ENCODE data around the gene CDH4. TPM values are rescaled to one million over a fixed set of nuclear protein-coding genes. Genes with fewer than 3 reads are reported as not detected.

The CDH4 gene
- polyA plus RNA-seq, 1 donor (not counting 4 experiments of a cell fraction or from before 2014, with no cell fraction given), result 2.2 TPM

- H3K4me2 ChIP-seq (ENCODE audit: control insufficient read depth, extremely low read depth, insufficient read depth, low read depth, low read length), result no peak overlapping the region
- H3K36me3 ChIP-seq (ENCODE audit: control insufficient read depth in 2 of 2, extremely low read depth in 1 of 2, insufficient read depth in 2 of 2, low read length in 2 of 2), result no peaks in the 10 kb centered on the region
- peaks cover 24% of the 10 kb centered on the region for H3K27me3 ChIP-seq (ENCODE audit: control insufficient read depth, extremely low read depth, insufficient read depth, low read length)
- no peaks in the 10 kb centered on the region for H3K4me1 ChIP-seq (ENCODE audit: control insufficient read depth, extremely low read depth, insufficient read depth, low read length)
- no peak overlapping the region for H3K27ac ChIP-seq (ENCODE audit: control insufficient read depth, insufficient read depth, low read length)
- DNase-seq (ENCODE audit: low read depth, low spot score) (no peak), FAIRE-seq (no peak)
- peaks cover 8% of the 10 kb centered on the region for H4K20me1 ChIP-seq (ENCODE audit: control insufficient read depth, extremely low read depth, insufficient read depth, low read length)
- dilution Hi-C loops (cut with MboI; ENCODE audit: extremely low pct_ligation_motif_present, low sequenced_read_pairs), result no loop called here
- no peak overlapping the region for H3K4me3 ChIP-seq (ENCODE audit: control insufficient read depth in 2 of 3, extremely low read depth in 1 of 3, insufficient read depth in 2 of 3, low read depth in 1 of 3, low read length in 3 of 3)
- no peak overlapping the region for H2AFZ ChIP-seq (ENCODE audit: control insufficient read depth, low read length)
- H3K9ac ChIP-seq (ENCODE audit: control insufficient read depth, extremely low read depth, insufficient read depth, low read length), result no peak overlapping the region
- no peak for TF ChIP-seq CTCF (optimal IDR thresholded peaks at IDR 0.05 in 1 of 3, IDR thresholded peaks at IDR 0.05 in 1 of 3, conservative IDR thresholded peaks at IDR 0.05 in 1 of 3; ENCODE audit: extremely low read depth in 1 of 3, insufficient read depth in 2 of 3, low read length in 3 of 3)
- TF ChIP-seq EZH2 (IDR thresholded peaks at IDR 0.05; ENCODE audit: low read length), result no peak
- no peaks in the 10 kb centered on the region for H3K9me3 ChIP-seq (ENCODE audit: control insufficient read depth, low read depth, low read length)
- H3K79me2 ChIP-seq (ENCODE audit: control insufficient read depth, insufficient read depth, low read length), result no peaks in the 10 kb centered on the region
- H3K9me1 ChIP-seq (ENCODE audit: control insufficient read depth, extremely low read depth, insufficient read depth, low read length), result no peaks in the 10 kb centered on the region
These were observed 477.0 kb downstream of the CDH4 start for GRCh38 chr20:61728786-61729770.

GRCh38 chr20:61730631-61731362, 478.7 kb downstream of the CDH4 start:
- H3K4me2 ChIP-seq (ENCODE audit: control insufficient read depth, extremely low read depth, insufficient read depth, low read depth, low read length), result no peak overlapping the region
- H3K4me1 ChIP-seq (ENCODE audit: control insufficient read depth, extremely low read depth, insufficient read depth, low read length), result no peaks in the 10 kb centered on the region
- no peaks in the 10 kb centered on the region for H3K9me1 ChIP-seq (ENCODE audit: control insufficient read depth, extremely low read depth, insufficient read depth, low read length)
- H3K9me3 ChIP-seq (ENCODE audit: control insufficient read depth, low read depth, low read length), result no peaks in the 10 kb centered on the region
- no peak for FAIRE-seq
- no peaks in the 10 kb centered on the region for H3K36me3 ChIP-seq (ENCODE audit: control insufficient read depth in 2 of 2, extremely low read depth in 1 of 2, insufficient read depth in 2 of 2, low read length in 2 of 2)
- H3K27ac ChIP-seq (ENCODE audit: control insufficient read depth, insufficient read depth, low read length), result no peak overlapping the region
- H4K20me1 ChIP-seq (ENCODE audit: control insufficient read depth, extremely low read depth, insufficient read depth, low read length), result peaks cover 11% of the 10 kb centered on the region
- H3K9ac ChIP-seq (ENCODE audit: control insufficient read depth, extremely low read depth, insufficient read depth, low read length), result no peak overlapping the region
- DNase-seq (ENCODE audit: low read depth, low spot score), result no peak
- H3K79me2 ChIP-seq (ENCODE audit: control insufficient read depth, insufficient read depth, low read length), result no peaks in the 10 kb centered on the region
- peaks cover 26% of the 10 kb centered on the region for H3K27me3 ChIP-seq (ENCODE audit: control insufficient read depth, extremely low read depth, insufficient read depth, low read length)
- TF ChIP-seq EZH2 (IDR thresholded peaks at IDR 0.05; ENCODE audit: low read length) (no peak), CTCF (optimal IDR thresholded peaks at IDR 0.05 in 1 of 3, IDR thresholded peaks at IDR 0.05 in 1 of 3, conservative IDR thresholded peaks at IDR 0.05 in 1 of 3; ENCODE audit: extremely low read depth in 1 of 3, insufficient read depth in 2 of 3, low read length in 3 of 3) (no peak)
- dilution Hi-C loops (cut with MboI; ENCODE audit: extremely low pct_ligation_motif_present, low sequenced_read_pairs), result no loop called here
- no peak overlapping the region for H2AFZ ChIP-seq (ENCODE audit: control insufficient read depth, low read length)
- no peak overlapping the region for H3K4me3 ChIP-seq (ENCODE audit: control insufficient read depth in 2 of 3, extremely low read depth in 1 of 3, insufficient read depth in 2 of 3, low read depth in 1 of 3, low read length in 3 of 3)

All from keratinocyte (primary cell).